Loucy (cell line): ENCODE results near the gene CFAP206.

Source experiments
- H2AFZ ChIP-seq: fragments of 200-600 bp; sonication (generic); 2 replicates; pipeline ENCODE4 v1.6.0; 2016; ENCODE audit warnings: antibody characterized with exemption, mild to moderate bottlenecking, low read length, moderate library complexity
- H3F3A ChIP-seq: fragments of 200-600 bp; 2 replicates; pipeline ENCODE4 v1.6.0; 2016; ENCODE audit warnings: antibody characterized with exemption, low read depth, mild to moderate bottlenecking
- H3K27me3 ChIP-seq: fragments of 200-600 bp; sonication (generic); 2 replicates; pipeline ENCODE4 v1.6.1; 2014; ENCODE audit warnings: low read length, mild to moderate bottlenecking; ENCODE audit not compliant: insufficient read depth, poor library complexity, severe bottlenecking
- H3K36me3 ChIP-seq: fragments of 200-600 bp; sonication (generic); 2 replicates; pipeline ENCODE4 v1.6.1; 2016; ENCODE audit warnings: low read length; ENCODE audit not compliant: insufficient read depth
- H3K4me1 ChIP-seq: fragments of 200-600 bp; sonication (generic); 2 replicates; pipeline ENCODE4 v1.5.1; 2014; ENCODE audit warnings: low read length, mild to moderate bottlenecking; ENCODE audit not compliant: insufficient read depth, poor library complexity, severe bottlenecking
- H3K4me2 ChIP-seq: fragments of 200-600 bp; sonication (generic); 2 replicates; pipeline ENCODE4 v1.6.0; 2014; ENCODE audit warnings: antibody characterized with exemption, low read length, low read depth, mild to moderate bottlenecking; ENCODE audit not compliant: poor library complexity, severe bottlenecking
- H3K4me3 ChIP-seq: fragments of 200-600 bp; sonication (generic); 2 replicates; pipeline ENCODE4 v1.5.1; 2014; ENCODE audit warnings: low read length, mild to moderate bottlenecking, mixed read lengths; ENCODE audit not compliant: poor library complexity, severe bottlenecking
- H3K79me2 ChIP-seq: fragments of 200-600 bp; sonication (generic); 2 replicates; pipeline ENCODE4 v1.6.1; 2014; ENCODE audit warnings: low read length; ENCODE audit not compliant: insufficient read depth
- H3K9ac ChIP-seq: fragments of 200-600 bp; sonication (generic); 2 replicates; pipeline ENCODE4 v1.6.0; 2014; ENCODE audit warnings: mild to moderate bottlenecking, low read depth, low read length, moderate library complexity; ENCODE audit not compliant: poor library complexity, severe bottlenecking
- H3K9me2 ChIP-seq: fragments of 200-600 bp; sonication (generic); replicated peaks from 2 replicates; pipeline ENCODE4 v1.6.1; 2016; ENCODE audit warnings: low read depth, low read length, mixed read lengths
- H3K9me3 ChIP-seq: fragments of 200-600 bp; sonication (generic); 2 replicates; pipeline ENCODE4 v1.6.1; 2014; ENCODE audit warnings: mild to moderate bottlenecking, antibody characterized with exemption, low read length, low read depth; ENCODE audit not compliant: insufficient read depth
- H4K20me1 ChIP-seq: fragments of 200-600 bp; sonication (generic); 2 replicates; pipeline ENCODE4 v1.6.0; 2014; ENCODE audit warnings: antibody characterized with exemption, low read length, mild to moderate bottlenecking; ENCODE audit not compliant: insufficient read depth, poor library complexity, severe bottlenecking
- EZH2phosphoT487 ChIP-seq: fragments of 200-600 bp; IDR thresholded peaks from 2 replicates; pipeline ENCODE4 v1.6.1; 2018; ENCODE audit warnings: antibody characterized with exemption, mild to moderate bottlenecking, moderate library complexity, borderline replicate concordance
- TF ChIP-seq, protein P1 (sequence below): fragments of 200-600 bp; sonication (generic); conservative IDR thresholded peaks from 2 replicates; pipeline ENCODE4 v1.5.1; 2014; ENCODE audit warnings: mild to moderate bottlenecking, antibody characterized with exemption, low read length

CFAP206 gene

GRCh38 chr6:87408721-87409155 lies 966 bp downstream of the CFAP206 start:
- H3K79me2 ChIP-seq: no peaks in the 10 kb centered on the region
- H3K9ac ChIP-seq: peak overlapping the region; percentile 38
- no peaks in the 10 kb centered on the region for H3K9me3 ChIP-seq
- no peaks in the 10 kb centered on the region for H3K9me2 ChIP-seq
- H3K36me3 ChIP-seq: no peaks in the 10 kb centered on the region
- peak overlapping the region; percentile 90 for H2AFZ ChIP-seq
- peak overlapping the region; percentile 76 for H3K4me3 ChIP-seq
- H3K27me3 ChIP-seq: no peaks in the 10 kb centered on the region
- peak overlapping the region; percentile 87 for H3K4me2 ChIP-seq
- no peaks in the 10 kb centered on the region for H4K20me1 ChIP-seq
- no peaks in the 10 kb centered on the region; the same call in 1 of the 2 replicates for H3F3A ChIP-seq
- H3K4me1 ChIP-seq: peaks cover 6% of the 10 kb centered on the region
- no peak for TF ChIP-seq EZH2phosphoT487
- TF ChIP-seq, protein P1, sequence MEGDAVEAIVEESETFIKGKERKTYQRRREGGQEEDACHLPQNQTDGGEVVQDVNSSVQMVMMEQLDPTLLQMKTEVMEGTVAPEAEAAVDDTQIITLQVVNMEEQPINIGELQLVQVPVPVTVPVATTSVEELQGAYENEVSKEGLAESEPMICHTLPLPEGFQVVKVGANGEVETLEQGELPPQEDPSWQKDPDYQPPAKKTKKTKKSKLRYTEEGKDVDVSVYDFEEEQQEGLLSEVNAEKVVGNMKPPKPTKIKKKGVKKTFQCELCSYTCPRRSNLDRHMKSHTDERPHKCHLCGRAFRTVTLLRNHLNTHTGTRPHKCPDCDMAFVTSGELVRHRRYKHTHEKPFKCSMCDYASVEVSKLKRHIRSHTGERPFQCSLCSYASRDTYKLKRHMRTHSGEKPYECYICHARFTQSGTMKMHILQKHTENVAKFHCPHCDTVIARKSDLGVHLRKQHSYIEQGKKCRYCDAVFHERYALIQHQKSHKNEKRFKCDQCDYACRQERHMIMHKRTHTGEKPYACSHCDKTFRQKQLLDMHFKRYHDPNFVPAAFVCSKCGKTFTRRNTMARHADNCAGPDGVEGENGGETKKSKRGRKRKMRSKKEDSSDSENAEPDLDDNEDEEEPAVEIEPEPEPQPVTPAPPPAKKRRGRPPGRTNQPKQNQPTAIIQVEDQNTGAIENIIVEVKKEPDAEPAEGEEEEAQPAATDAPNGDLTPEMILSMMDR: no peak

GRCh38 chr6:87419266-87419665 lies 11.5 kb downstream of the CFAP206 start:
- no peak overlapping the region for H2AFZ ChIP-seq
- no peaks in the 10 kb centered on the region for H3K9me3 ChIP-seq
- H4K20me1 ChIP-seq: no peaks in the 10 kb centered on the region
- no peak for TF ChIP-seq EZH2phosphoT487
- TF ChIP-seq, protein P1: no peak
- no peak overlapping the region for H3K4me2 ChIP-seq
- no peaks in the 10 kb centered on the region for H3K79me2 ChIP-seq
- H3K4me1 ChIP-seq: no peaks in the 10 kb centered on the region
- H3K36me3 ChIP-seq: no peaks in the 10 kb centered on the region
- H3F3A ChIP-seq: no peaks in the 10 kb centered on the region
- no peaks in the 10 kb centered on the region for H3K27me3 ChIP-seq
- H3K9ac ChIP-seq: no peak overlapping the region
- no peaks in the 10 kb centered on the region for H3K9me2 ChIP-seq
- H3K4me3 ChIP-seq: no peak overlapping the region

- Histone ChIP-seq H3K36me3 (no peaks in the 10 kb centered on the region), H3K4me3 (no peak overlapping the region), H2AFZ (no peak overlapping the region), H3K79me2 (no peaks in the 10 kb centered on the region), H3F3A (no peaks in the 10 kb centered on the region), H3K27me3 (no peaks in the 10 kb centered on the region), H4K20me1 (no peaks in the 10 kb centered on the region), H3K4me1 (no peaks in the 10 kb centered on the region), H3K9me2 (no peaks in the 10 kb centered on the region), H3K9me3 (no peaks in the 10 kb centered on the region), H3K9ac (no peak overlapping the region), H3K4me2 (no peak overlapping the region)
- TF ChIP-seq, protein P1: no peak
- no peak for TF ChIP-seq EZH2phosphoT487
Measured at GRCh38 chr6:87420360-87420759, 12.6 kb downstream of the CFAP206 start.
